ENCODE data around the gene NFYC. TPM values are rescaled to one million over a fixed set of nuclear protein-coding genes. Genes with fewer than 3 reads are reported as not detected.

The NFYC gene
- total RNA-seq, 1 donor from 2014 or later, result 26.8 TPM

DNA sequence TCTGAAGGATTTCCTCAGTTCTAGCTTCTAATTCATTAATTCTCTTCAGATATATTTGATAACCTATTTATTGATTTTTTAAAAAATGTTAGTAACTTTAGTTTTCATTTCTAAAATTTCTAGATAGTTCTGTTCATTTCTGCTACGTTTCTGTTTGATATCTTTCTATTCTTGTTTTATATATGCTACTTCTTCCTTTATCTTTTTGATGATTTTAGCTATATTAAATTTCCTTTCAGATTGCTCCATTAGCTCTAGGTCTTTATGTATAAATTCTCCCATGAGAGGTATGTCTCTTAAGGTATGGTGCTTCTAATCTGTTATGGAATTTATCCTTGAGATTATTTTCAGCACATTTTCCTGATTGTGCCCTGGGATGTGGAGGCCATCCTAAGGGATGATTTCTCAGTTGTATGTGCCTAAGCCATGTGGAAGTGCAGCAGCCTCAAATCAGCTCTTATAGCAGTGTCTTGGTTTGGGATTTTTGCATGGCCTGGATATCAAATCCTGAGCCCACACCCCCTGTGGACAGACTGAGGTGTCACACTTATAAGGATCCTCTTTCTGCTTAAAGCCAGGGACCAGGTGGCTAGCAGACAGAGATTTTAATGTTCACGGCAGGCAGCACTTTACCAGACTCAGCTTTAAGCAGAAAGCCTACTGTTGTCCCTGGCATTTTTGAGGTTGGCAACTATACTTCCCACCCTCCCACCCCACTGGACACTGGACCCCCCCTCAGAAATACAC, 85.9 kb downstream of the NFYC start:
- no peak for DNase-seq (ENCODE audit: low spot score)

DNA sequence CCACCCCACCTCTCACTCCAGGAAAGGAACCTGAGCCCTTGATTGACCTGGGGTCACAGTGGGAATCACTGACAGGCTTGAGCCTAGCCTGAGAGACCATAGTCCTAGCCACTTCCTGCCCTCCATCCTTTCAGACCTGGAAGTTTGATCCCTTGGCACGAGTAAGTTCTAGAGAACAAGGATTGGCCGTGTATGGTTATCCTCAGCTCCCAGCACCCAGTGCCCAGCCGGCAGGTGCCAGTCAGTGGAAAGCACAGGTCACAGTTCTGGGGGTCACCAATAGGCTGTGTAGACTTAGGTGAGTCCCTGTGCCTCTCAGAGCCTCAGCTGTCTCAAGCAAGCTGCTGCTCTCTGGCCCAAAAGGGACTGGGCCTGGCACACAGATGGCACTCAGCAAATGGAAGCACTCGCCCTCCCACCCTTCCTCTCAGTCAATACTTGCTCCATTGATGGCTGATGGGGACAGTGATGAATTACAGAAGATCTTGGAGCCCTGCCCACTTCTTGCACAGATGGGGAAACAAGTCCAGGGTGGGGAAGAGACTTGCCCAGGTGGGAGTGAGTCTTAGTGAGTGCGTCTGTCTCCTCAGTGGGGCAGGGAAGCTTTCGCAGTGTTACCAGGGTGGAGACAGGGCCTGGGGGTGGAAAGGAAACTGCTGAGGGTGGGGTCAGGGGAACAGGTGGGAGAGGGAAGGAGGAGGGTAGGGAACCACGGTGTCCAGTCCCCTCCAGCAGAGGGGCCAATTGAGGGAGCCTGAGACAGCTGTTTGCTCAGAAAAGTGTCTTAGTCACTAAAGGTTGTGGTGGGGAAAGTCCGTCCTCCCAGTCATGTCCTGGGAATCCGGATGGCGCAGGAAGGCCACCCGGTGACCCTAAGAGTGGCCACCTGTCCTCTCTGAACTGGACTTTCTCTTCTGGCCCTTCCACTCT, 89.4 kb downstream of the NFYC start:
- ATAC-seq, result no peak
- no peak for DNase-seq (ENCODE audit: low spot score)

More for the DNA sequence above, 85.9 kb downstream of the NFYC start:
- ATAC-seq, result no peak

GRCh38 chr1:40781608-40781971, 90.1 kb downstream of the NFYC start:
- no peak for DNase-seq (ENCODE audit: low spot score)

GRCh38 chr1:40782371-40782956, 91.0 kb downstream of the NFYC start:
- ATAC-seq (peak; percentile 7), DNase-seq (ENCODE audit: low spot score) (no peak)

More at GRCh38 chr1:40781608-40781971, 90.1 kb downstream of the NFYC start:
- no peak for ATAC-seq

- ATAC-seq, result peak; percentile 83
Observed at GRCh38 chr1:40783001-40783905, 91.7 kb downstream of the NFYC start, which contains the start of gene KCNQ4. Gene KCNQ4 (plus strand): TSS chr1:40783787. CDS start chr1:40784094, 307 bp downstream.

DNA sequence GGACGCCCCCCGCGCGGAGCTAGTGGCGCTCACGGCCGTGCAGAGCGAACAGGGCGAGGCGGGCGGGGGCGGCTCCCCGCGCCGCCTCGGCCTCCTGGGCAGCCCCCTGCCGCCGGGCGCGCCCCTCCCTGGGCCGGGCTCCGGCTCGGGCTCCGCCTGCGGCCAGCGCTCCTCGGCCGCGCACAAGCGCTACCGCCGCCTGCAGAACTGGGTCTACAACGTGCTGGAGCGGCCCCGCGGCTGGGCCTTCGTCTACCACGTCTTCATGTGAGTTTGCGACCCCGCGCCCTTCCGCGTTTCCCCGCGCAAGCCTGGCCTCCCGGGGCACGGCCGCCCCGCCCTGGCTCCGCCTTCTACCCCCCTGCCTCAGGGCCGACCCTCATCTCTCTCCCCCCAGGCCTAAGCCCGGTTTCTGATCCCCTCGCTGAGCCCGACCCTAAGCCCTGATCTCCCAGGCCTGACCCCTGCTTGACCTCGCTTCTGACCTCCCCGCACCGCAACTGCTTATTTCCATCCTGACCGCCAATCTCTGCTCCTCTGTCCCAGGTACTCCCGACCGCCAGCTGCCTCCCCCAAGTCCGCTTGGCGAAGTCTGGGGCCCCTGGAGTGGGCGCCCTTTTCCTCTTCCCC, 92.8 kb downstream of the NFYC start:
- DNase-seq (ENCODE audit: low spot score) (no peak), ATAC-seq (no peak)

More at GRCh38 chr1:40783001-40783905, 91.7 kb downstream of the NFYC start, which contains the start of gene KCNQ4:
- DNase-seq (ENCODE audit: low spot score), result peak; percentile 57

DNA sequence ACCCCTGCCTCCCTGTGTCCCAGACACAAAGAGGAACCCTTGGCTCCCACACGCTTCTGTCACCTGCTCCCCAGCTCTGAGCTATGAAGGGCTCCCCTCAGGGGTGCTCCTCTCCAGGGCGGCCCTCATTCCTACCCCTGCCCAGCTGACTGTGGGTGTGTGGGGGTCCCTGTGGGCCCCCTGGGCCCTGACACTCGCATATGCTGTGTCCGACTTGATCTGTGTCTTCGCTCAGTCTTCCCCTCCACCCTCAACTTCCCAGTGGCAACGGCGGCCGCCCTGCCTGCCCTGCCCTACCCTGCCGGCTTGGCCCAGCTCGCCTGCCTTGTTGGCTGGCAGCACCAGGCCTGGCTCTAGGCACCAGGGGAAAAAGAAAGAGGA, 93.3 kb downstream of the NFYC start:
- DNase-seq (ENCODE audit: low spot score) (no peak), ATAC-seq (no peak)

DNA sequence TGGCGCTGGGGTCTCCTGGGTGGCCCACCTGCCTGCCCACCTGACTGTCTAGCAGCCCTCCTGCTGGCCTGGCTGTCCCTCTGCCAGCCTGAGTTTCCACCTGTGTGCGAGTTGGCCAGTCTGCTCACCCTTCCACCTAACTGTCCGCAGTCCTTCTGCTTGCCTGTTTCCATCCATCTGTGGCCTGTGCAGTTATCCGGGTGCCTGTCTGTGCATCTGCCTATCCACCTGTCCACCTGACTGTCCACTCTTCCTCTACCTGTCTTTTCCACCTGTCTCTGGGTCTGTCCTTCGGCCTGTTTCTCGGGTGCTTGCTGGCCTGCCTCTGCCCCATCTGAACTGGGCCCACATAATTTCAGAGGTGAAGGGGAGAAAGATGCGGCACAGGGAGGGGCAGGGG, 93.9 kb downstream of the NFYC start:
- ATAC-seq (no peak), DNase-seq (ENCODE audit: low spot score) (no peak)

GRCh38 chr1:40786171-40786994, 94.9 kb downstream of the NFYC start:
- no peak for DNase-seq (ENCODE audit: low spot score)
- ATAC-seq, result no peak

- no peak for ATAC-seq
- DNase-seq (ENCODE audit: low spot score), result no peak
Observed at GRCh38 chr1:40786995-40787705, 95.6 kb downstream of the NFYC start.

GRCh38 chr1:40787737-40788560, 96.4 kb downstream of the NFYC start:
- ATAC-seq (no peak), DNase-seq (ENCODE audit: low spot score) (no peak)

- DNase-seq (ENCODE audit: low spot score) (no peak), ATAC-seq (no peak)
Observed at GRCh38 chr1:40788561-40789341, 97.2 kb downstream of the NFYC start.

GRCh38 chr1:40789342-40789598, 97.8 kb downstream of the NFYC start:
- ATAC-seq, result peak; percentile 75
- DNase-seq (ENCODE audit: low spot score), result no peak

- ATAC-seq, result no peak
- DNase-seq (ENCODE audit: low spot score), result no peak
Observed at GRCh38 chr1:40789661-40790430, 98.3 kb downstream of the NFYC start.

GRCh38 chr1:40792036-40792435, 100.5 kb downstream of the NFYC start:
- ATAC-seq (no peak), DNase-seq (ENCODE audit: low spot score) (no peak)

DNA sequence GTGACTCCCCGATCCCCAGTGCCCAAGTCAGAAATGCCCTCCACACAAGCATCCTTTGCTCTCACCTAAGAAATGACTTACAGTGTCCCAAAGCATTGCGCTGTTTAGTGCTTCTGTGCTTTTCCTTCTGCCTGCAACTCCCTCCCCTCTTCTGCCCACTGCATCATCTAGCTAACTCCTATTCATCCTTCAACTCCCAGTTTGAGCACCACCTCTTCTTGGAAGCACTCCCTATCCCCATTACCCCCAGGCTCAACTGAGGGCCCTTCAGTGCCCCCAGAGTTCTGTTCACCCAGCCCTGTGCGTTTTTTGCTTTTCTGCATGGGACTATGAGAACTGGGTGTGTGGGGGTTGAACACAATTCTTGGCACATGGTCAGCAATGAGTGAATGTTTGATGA, 102.1 kb downstream of the NFYC start:
- no peak for ATAC-seq
- DNase-seq (ENCODE audit: low spot score), result no peak

All from left lobe of liver (tissue), 2 donors.